Psoas muscle (tissue), 8 donors: ENCODE data around the gene ANKFY1. TPM values are rescaled to one million over a fixed set of nuclear protein-coding genes. Genes with fewer than 3 reads are reported as not detected.

Experiments
- ATAC-seq, 4 donors: fragments of 200-7000 bp; cut with Tn5 transposase; one replicate each; pipeline ENCODE4 v1.9.1; 2020; ENCODE audit warnings: moderate library complexity in 3 of 4, mild to moderate bottlenecking in 2 of 4
- DNase-seq, 2 donors: peaks; one replicate each; pipeline ENCODE4 v3.0.0-alpha.2; 2020
- H3K27ac ChIP-seq: fragments of 200-600 bp; one replicate; pipeline ENCODE4 v1.8.0; 2022
- H3K27me3 ChIP-seq, 3 donors: fragments of 200-600 bp in 1 of 3; one replicate each; pipeline versions ENCODE4 v1.6.1 to v1.8.0; 2013 to 2022; ENCODE audit warnings: low read length in 2 of 3, mild to moderate bottlenecking in 2 of 3, moderate library complexity in 1 of 3; ENCODE audit not compliant: insufficient read depth in 3 of 3
- H3K36me3 ChIP-seq, 2 donors: fragments of 200-600 bp in 1 of 2; one replicate each; pipeline versions ENCODE4 v1.6.1 to v1.8.0; 2013 to 2022; ENCODE audit warnings: low read depth in 1 of 2, mild to moderate bottlenecking in 1 of 2, moderate library complexity in 1 of 2; ENCODE audit not compliant: insufficient read depth in 1 of 2
- H3K4me1 ChIP-seq: fragments of 200-600 bp; one replicate; pipeline ENCODE4 v1.8.0; 2022
- H3K4me3 ChIP-seq: fragments of 200-600 bp; one replicate; pipeline ENCODE4 v1.8.0; 2022; ENCODE audit warnings: mild to moderate bottlenecking
- H3K9me3 ChIP-seq: fragments of 200-600 bp; one replicate; pipeline ENCODE4 v1.8.0; 2022
- CTCF ChIP-seq: fragments of 200-600 bp; IDR thresholded peaks from one replicate; pipeline ENCODE4 v1.8.0; 2022; ENCODE audit warnings: antibody characterized with exemption
- WGBS, 3 donors: extraction: QIAGEN DNeasy Blood & Tissue Kit; methylation state at CpG; one replicate each; pipeline versions ENCODE4 v1.1.6 to v1.1.7; 2013; 5-methylcytosine and 5-hydroxymethylcytosine counted together
- intact Hi-C, 2 donors: fragments of 100-400 bp; cut with DNase I; formaldehyde crosslinking; loops; one replicate each; pipeline versions ENCODE4 v1.11.0 to v1.14.2; 2022
- polyA plus RNA-seq, 3 donors: library from polyadenylated mRNA; stranded (reverse); fragments of 200-250 nt; gene quantifications; one replicate each; pipeline ENCODE4 v1.2.3, GENCODE V29; 2013
- total RNA-seq, 4 donors: library from RNA; stranded (reverse); fragmentation: NEBNext Ultra II Directional in 2 of 4; extraction: Animal tissue kit (Norgen Biotek cat#: 25700) in 2 of 4; gene quantifications; one replicate each; pipeline versions ENCODE4 v1.2.1 to v1.2.4, GENCODE V29; 2021 to 2023
- donor health status: healthy with polysubstance abuse.
- donor health status: DM: no; HTN: no; CAD: no; lungs with moderate emphysema.
- donor health status: Bipolar disorder and iron deficiency.
- donor health status: healthy.
- donor health status: DM: yes; HTN: yes; CAD: no.
- donor health status: DM: no; HTN: no; CAD: no.
- donor health status: DM: no; HTN: no; CAD: no.
- donor health status: DM: yes; HTN: yes; CAD: no.

The ANKFY1 gene
- total and polyA plus RNA-seq, 7 donors, result 5.7 to 18.8 (median 12.8) TPM

- Histone ChIP-seq H3K27me3 (no peaks in the 10 kb centered on the region), H3K36me3 (peaks cover 0 to 5% of the 10 kb centered on the region in 2 donors), H3K27ac (peak overlapping the region; percentile 72), H3K4me1 (peaks cover 51% of the 10 kb centered on the region), H3K4me3 (peak overlapping the region; percentile 26), H3K9me3 (no peaks in the 10 kb centered on the region)
- intact Hi-C loops, result loop anchor here in 1 of 2 donors (1.0 kb wide), 1 partner anchor 33 kb away; no protein-coding TSS in a partner anchor
- WGBS, 3 donors, result 50 to 68% (median 60%) methylated on average over 11 of the region's 11 CpGs
- ATAC-seq (peak; percentile 62 to 82 (median 76)), DNase-seq (no peak)
- no peak for TF ChIP-seq CTCF
These were observed 15.8 kb downstream of the ANKFY1 start for GRCh38 chr17:4247971-4248388.

GRCh38 chr17:4247361-4247970 is 16.3 kb downstream of the ANKFY1 start:
- Histone ChIP-seq H3K4me1 (peaks cover 51% of the 10 kb centered on the region), H3K27me3 (no peaks in the 10 kb centered on the region), H3K9me3 (no peaks in the 10 kb centered on the region), H3K36me3 (peaks cover 0 to 6% of the 10 kb centered on the region in 2 donors), H3K27ac (peak overlapping the region; percentile 72), H3K4me3 (no peak overlapping the region)
- intact Hi-C loops, result no loop called here
- TF ChIP-seq CTCF, result no peak
- ATAC-seq (peak in 2 of 4 donors; percentile 12 to 24), DNase-seq (no peak)
- WGBS, 3 donors, result 48 to 63% (median 55%) methylated on average over 5 of the region's 5 CpGs

- Histone ChIP-seq H3K27ac (no peak overlapping the region), H3K4me3 (no peak overlapping the region), H3K9me3 (no peaks in the 10 kb centered on the region), H3K27me3 (no peaks in the 10 kb centered on the region), H3K4me1 (peaks cover 51% of the 10 kb centered on the region), H3K36me3 (peaks cover 0 to 14% of the 10 kb centered on the region in 2 donors)
- intact Hi-C loops, result no loop called here
- ATAC-seq, result no peak
- DNase-seq, result no peak
- no peak for TF ChIP-seq CTCF
- WGBS, 3 donors, result 92 to 96% (median 93%) methylated on average over 5 of the region's 5 CpGs
These were observed 17.1 kb downstream of the ANKFY1 start for GRCh38 chr17:4246674-4247073.

- Histone ChIP-seq H3K9me3 (no peaks in the 10 kb centered on the region), H3K27me3 (no peaks in the 10 kb centered on the region), H3K4me1 (peaks cover 7% of the 10 kb centered on the region), H3K4me3 (no peak overlapping the region), H3K27ac (no peak overlapping the region), H3K36me3 (peaks cover 6 to 47% of the 10 kb centered on the region in 2 donors)
- ATAC-seq (no peak), DNase-seq (no peak)
- intact Hi-C loops, result no loop called here
- WGBS, 3 donors, result 94 to 97% (median 96%) methylated on average over 11 of the region's 11 CpGs
- TF ChIP-seq CTCF, result no peak
These were observed 22.2 kb downstream of the ANKFY1 start for GRCh38 chr17:4241535-4241934.

- H3K4me1 ChIP-seq, result peaks cover 51% of the 10 kb centered on the region
- peaks cover 6 to 48% of the 10 kb centered on the region in 2 donors for H3K36me3 ChIP-seq
- no peak for ATAC-seq
- DNase-seq, result no peak
- H3K27ac ChIP-seq, result peak overlapping the region; percentile 84
- H3K4me3 ChIP-seq, result no peak overlapping the region
- H3K9me3 ChIP-seq, result no peaks in the 10 kb centered on the region
- 12 to 20% (median 14%) methylated on average over 3 of the region's 3 CpGs for WGBS, 3 donors
- no peaks in the 10 kb centered on the region for H3K27me3 ChIP-seq
- intact Hi-C loops, result no loop called here
- TF ChIP-seq CTCF, result no peak
These were observed 27.3 kb downstream of the ANKFY1 start for GRCh38 chr17:4236456-4236855.
